Measurements from ENCODE around the gene TNS3. TPM values are rescaled to one million over a fixed set of nuclear protein-coding genes. Genes with fewer than 3 reads are reported as not detected.

The TNS3 gene
- polyA plus RNA-seq, 3 donors, result 5.2 to 30.3 (median 7.9) TPM

DNA sequence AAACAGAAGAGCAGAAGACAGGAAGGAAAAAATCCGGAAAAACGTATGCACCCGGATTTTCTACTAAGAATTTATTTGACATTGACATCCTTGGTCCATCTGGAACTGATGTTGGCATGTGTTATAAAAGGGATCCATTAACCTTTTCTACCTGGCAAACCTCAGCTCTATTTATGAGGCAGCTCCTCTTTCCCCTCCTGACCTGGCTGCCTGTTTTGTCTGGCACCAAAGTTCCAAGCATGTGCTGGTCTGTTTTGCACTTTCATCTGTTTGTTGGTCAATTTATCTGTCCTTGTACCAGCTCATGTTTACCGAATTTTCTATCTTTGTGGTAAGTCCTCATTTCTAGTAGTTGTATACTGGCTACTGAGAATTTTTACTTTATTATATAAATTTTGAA, 258.0 kb downstream of the TNS3 start:
- no CpG with 5 or more reads among the region's 4 CpGs for WGBS (ENCODE audit: insufficient coverage)
- no peak overlapping the region for H2AFZ ChIP-seq (ENCODE audit: insufficient read depth, low read depth, low read length, poor library complexity, severe bottlenecking)
- Mint-ChIP-seq H3K9me3 (no peaks in the 10 kb centered on the region), H3K27me3 (ENCODE audit: low read depth in 3 of 3) (no peaks in the 10 kb centered on the region), H3K4me1 (no peaks in the 10 kb centered on the region), H3K36me3 (peaks cover 55 to 74% of the 10 kb centered on the region in 2 donors), H3K27ac (peak overlapping the region in 1 of 7 donors; percentile 7), H3K4me3 (no peak overlapping the region)
- H3K9ac ChIP-seq (ENCODE audit: insufficient read depth, low read length, poor library complexity, severe bottlenecking), result no peak overlapping the region
- no peak for TF ChIP-seq CTCF (IDR thresholded peaks at IDR 0.05)
- H3K36me3 ChIP-seq (replicated peaks in 1 of 2; ENCODE audit: control insufficient read depth in 1 of 2, insufficient read depth in 2 of 2, low read length in 2 of 2), result peaks cover 36 to 89% of the 10 kb centered on the region in 2 donors
- H3K27me3 ChIP-seq (ENCODE audit: control insufficient read depth in 2 of 2, insufficient read depth in 2 of 2, low read length in 2 of 2), result no peaks in the 10 kb centered on the region
- no peak overlapping the region for H3K4me3 ChIP-seq (replicated peaks in 1 of 3; ENCODE audit: low read depth in 2 of 3, low read length in 3 of 3)
- no peaks in the 10 kb centered on the region for H3K79me2 ChIP-seq (ENCODE audit: insufficient read depth, low read length)
- no peak for DNase-seq
- H4K20me1 ChIP-seq (ENCODE audit: insufficient read depth, low read length), result peaks cover 18% of the 10 kb centered on the region
- no peak overlapping the region for H3K4me2 ChIP-seq (replicated peaks; ENCODE audit: extremely low read depth, low read length, poor library complexity, severe bottlenecking)
- intact Hi-C loops (cut with micrococcal nuclease), result no loop called here
- no peak overlapping the region for H3K27ac ChIP-seq (ENCODE audit: low read depth in 1 of 2, low read length in 2 of 2)
- H3K9me3 ChIP-seq (replicated peaks in 1 of 2; ENCODE audit: control insufficient read depth in 1 of 2, insufficient read depth in 1 of 2, low read length in 2 of 2), result no peaks in the 10 kb centered on the region
- H3K4me1 ChIP-seq (ENCODE audit: control insufficient read depth in 1 of 2, insufficient read depth in 2 of 2, low read length in 2 of 2), result no peaks in the 10 kb centered on the region

DNA sequence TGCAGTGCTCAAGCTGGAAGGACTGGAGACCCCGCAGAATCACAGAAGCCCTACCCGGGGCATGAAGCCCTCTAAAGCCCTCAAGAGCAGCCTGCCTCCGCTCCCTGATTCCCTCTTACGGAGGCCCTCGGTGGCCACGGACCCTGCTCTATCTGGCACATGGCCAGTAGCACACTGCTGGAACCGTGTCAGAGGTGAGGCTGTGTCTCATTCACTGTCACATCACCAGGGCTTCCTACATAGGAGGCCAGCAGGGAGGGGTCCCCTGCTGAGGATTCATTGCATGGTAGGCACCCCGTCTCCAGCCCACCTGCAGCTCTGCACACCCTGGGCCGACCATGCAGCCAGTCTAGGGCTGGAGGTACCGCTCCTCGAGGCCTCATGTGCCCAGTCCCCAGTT, 259.2 kb downstream of the TNS3 start:
- peaks cover 59 to 74% of the 10 kb centered on the region in 2 donors for H3K36me3 Mint-ChIP-seq
- no peaks in the 10 kb centered on the region for H3K9me3 ChIP-seq (replicated peaks in 1 of 2; ENCODE audit: control insufficient read depth in 1 of 2, insufficient read depth in 1 of 2, low read length in 2 of 2)
- no peak for TF ChIP-seq CTCF (IDR thresholded peaks at IDR 0.05)
- H3K4me3 ChIP-seq (replicated peaks in 1 of 3; ENCODE audit: low read depth in 2 of 3, low read length in 3 of 3), result no peak overlapping the region
- peaks cover 18% of the 10 kb centered on the region for H4K20me1 ChIP-seq (ENCODE audit: insufficient read depth, low read length)
- H3K4me3 Mint-ChIP-seq, result no peak overlapping the region
- no peaks in the 10 kb centered on the region for H3K27me3 Mint-ChIP-seq (ENCODE audit: low read depth in 3 of 3)
- H2AFZ ChIP-seq (ENCODE audit: insufficient read depth, low read depth, low read length, poor library complexity, severe bottlenecking), result no peak overlapping the region
- H3K4me2 ChIP-seq (replicated peaks; ENCODE audit: extremely low read depth, low read length, poor library complexity, severe bottlenecking), result no peak overlapping the region
- H3K27ac ChIP-seq (ENCODE audit: low read depth in 1 of 2, low read length in 2 of 2), result no peak overlapping the region
- H3K79me2 ChIP-seq (ENCODE audit: insufficient read depth, low read length), result no peaks in the 10 kb centered on the region
- no peak overlapping the region for H3K9ac ChIP-seq (ENCODE audit: insufficient read depth, low read length, poor library complexity, severe bottlenecking)
- intact Hi-C loops (cut with micrococcal nuclease), result no loop called here
- no peaks in the 10 kb centered on the region for H3K4me1 Mint-ChIP-seq
- H3K27me3 ChIP-seq (ENCODE audit: control insufficient read depth in 2 of 2, insufficient read depth in 2 of 2, low read length in 2 of 2), result no peaks in the 10 kb centered on the region
- no peaks in the 10 kb centered on the region for H3K4me1 ChIP-seq (ENCODE audit: control insufficient read depth in 1 of 2, insufficient read depth in 2 of 2, low read length in 2 of 2)
- DNase-seq, result no peak
- no peak overlapping the region for H3K27ac Mint-ChIP-seq
- H3K9me3 Mint-ChIP-seq, result no peaks in the 10 kb centered on the region
- peaks cover 45 to 89% of the 10 kb centered on the region in 2 donors for H3K36me3 ChIP-seq (replicated peaks in 1 of 2; ENCODE audit: control insufficient read depth in 1 of 2, insufficient read depth in 2 of 2, low read length in 2 of 2)
- WGBS (ENCODE audit: insufficient coverage), result 98% methylated on average over 11 of the region's 11 CpGs

Data from CD14-positive monocyte (primary cell).